OCI-LY7 (cell line): ENCODE results near the gene CAMK4.

Experiments used
- EZH2phosphoT487 ChIP-seq: fragments of 200-600 bp; sonication (generic); IDR thresholded peaks from 2 replicates; pipeline ENCODE4 v1.6.1; 2018; ENCODE audit warnings: low read depth, borderline replicate concordance, mild to moderate bottlenecking, mixed run types, antibody characterized with exemption, low read length, moderate library complexity, mixed read lengths
- TF ChIP-seq, protein P1 (sequence below): fragments of 200-600 bp; sonication (generic); conservative IDR thresholded peaks from 2 replicates; pipeline ENCODE4 v1.5.1; 2014; ENCODE audit warnings: mild to moderate bottlenecking, antibody characterized with exemption, low read length, moderate library complexity, mixed read lengths

DNA sequence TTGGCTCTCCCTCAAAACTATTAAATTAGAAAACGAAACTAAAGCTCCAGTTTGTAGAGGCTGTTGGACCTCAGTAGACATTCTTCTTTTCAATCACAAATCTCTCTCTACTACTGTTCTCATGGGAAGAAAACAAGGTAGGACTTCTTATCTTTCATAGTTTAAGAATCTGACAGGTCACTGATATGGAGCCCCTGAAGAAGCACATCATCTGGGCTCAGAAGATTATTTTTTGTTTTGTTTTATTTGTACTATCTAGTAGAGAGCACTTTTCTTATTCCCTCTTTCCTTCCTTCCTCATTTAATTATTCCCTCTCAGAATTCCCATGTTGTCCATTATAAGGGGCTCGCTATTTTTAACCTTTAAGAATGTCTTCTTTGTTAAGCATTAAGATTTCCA lies 261.9 kb downstream of the CAMK4 start:
- TF ChIP-seq, protein P1, sequence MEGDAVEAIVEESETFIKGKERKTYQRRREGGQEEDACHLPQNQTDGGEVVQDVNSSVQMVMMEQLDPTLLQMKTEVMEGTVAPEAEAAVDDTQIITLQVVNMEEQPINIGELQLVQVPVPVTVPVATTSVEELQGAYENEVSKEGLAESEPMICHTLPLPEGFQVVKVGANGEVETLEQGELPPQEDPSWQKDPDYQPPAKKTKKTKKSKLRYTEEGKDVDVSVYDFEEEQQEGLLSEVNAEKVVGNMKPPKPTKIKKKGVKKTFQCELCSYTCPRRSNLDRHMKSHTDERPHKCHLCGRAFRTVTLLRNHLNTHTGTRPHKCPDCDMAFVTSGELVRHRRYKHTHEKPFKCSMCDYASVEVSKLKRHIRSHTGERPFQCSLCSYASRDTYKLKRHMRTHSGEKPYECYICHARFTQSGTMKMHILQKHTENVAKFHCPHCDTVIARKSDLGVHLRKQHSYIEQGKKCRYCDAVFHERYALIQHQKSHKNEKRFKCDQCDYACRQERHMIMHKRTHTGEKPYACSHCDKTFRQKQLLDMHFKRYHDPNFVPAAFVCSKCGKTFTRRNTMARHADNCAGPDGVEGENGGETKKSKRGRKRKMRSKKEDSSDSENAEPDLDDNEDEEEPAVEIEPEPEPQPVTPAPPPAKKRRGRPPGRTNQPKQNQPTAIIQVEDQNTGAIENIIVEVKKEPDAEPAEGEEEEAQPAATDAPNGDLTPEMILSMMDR: no peak
- TF ChIP-seq EZH2phosphoT487: no peak
